Fibroblast of lung (primary cell): ENCODE results near the gene MOSMO. TPM values are rescaled to one million over a fixed set of nuclear protein-coding genes. Genes with fewer than 3 reads are reported as not detected.
"Not testable (repeated sequence)": the region's sequence is repeated elsewhere in the genome, so short reads cannot be mapped to it uniquely, and the experiment has no call there.

Experiments used
- DNase-seq, 2 donors: peaks; one replicate each; pipeline versions ENCODE4 v3.0.0 to v3.0.0-alpha.2; 2010; ENCODE audit warnings: low read depth in 2 of 2
- H2AFZ ChIP-seq: 2 replicates; pipeline ENCODE4 v1.5.1; 2012; ENCODE audit warnings: low read length, control low read depth, inconsistent platforms
- H3K27ac ChIP-seq: 2 replicates; pipeline ENCODE4 v1.5.1; 2011; ENCODE audit warnings: low read length, control low read depth; ENCODE audit not compliant: insufficient read depth
- H3K27me3 ChIP-seq: 2 replicates; pipeline ENCODE4 v1.5.1; 2011; ENCODE audit warnings: mild to moderate bottlenecking, low read length; ENCODE audit not compliant: control insufficient read depth, insufficient read depth
- H3K36me3 ChIP-seq: 2 replicates; pipeline ENCODE4 v1.5.1; 2011; ENCODE audit warnings: low read length; ENCODE audit not compliant: control insufficient read depth, insufficient read depth
- H3K4me1 ChIP-seq: 2 replicates; pipeline ENCODE4 v1.5.1; 2011; ENCODE audit warnings: low read length; ENCODE audit not compliant: control insufficient read depth, insufficient read depth; ENCODE audit errors: extremely low read depth
- H3K4me2 ChIP-seq: 2 replicates; pipeline ENCODE4 v1.5.1; 2011; ENCODE audit warnings: low read length, control low read depth; ENCODE audit not compliant: insufficient read depth; ENCODE audit errors: extremely low read depth
- H3K4me3 ChIP-seq, 4 experiments: fragments of 200-600 bp in 1 of 4; sonication (generic) in 1 of 4; replicated peaks in 1 of 4; 2 replicates each; pipeline ENCODE4 v1.5.1; 2011 to 2016; ENCODE audit warnings: low read length in 4 of 4, low read depth in 3 of 4, mild to moderate bottlenecking in 3 of 4, control low read depth in 2 of 4, inconsistent platforms in 1 of 4, mixed read lengths in 1 of 4; ENCODE audit not compliant: insufficient read depth in 1 of 4; ENCODE audit errors: control extremely low read depth in 1 of 4
- H3K79me2 ChIP-seq: 2 replicates; pipeline ENCODE4 v1.5.1; 2012; ENCODE audit warnings: mild to moderate bottlenecking, low read length, inconsistent platforms; ENCODE audit not compliant: control insufficient read depth, insufficient read depth
- H3K9ac ChIP-seq: 2 replicates; pipeline ENCODE4 v1.5.1; 2011; ENCODE audit warnings: mild to moderate bottlenecking, low read length, control low read depth; ENCODE audit not compliant: insufficient read depth
- H3K9me3 ChIP-seq: 2 replicates; pipeline ENCODE4 v1.5.1; 2012; ENCODE audit warnings: low read depth, low read length; ENCODE audit not compliant: control insufficient read depth, insufficient read depth
- H4K20me1 ChIP-seq: 2 replicates; pipeline ENCODE4 v1.5.1; 2011; ENCODE audit warnings: low read length; ENCODE audit not compliant: control insufficient read depth, insufficient read depth; ENCODE audit errors: extremely low read depth
- EZH2 ChIP-seq: IDR thresholded peaks from 2 replicates; pipeline ENCODE4 v1.5.1; 2012; ENCODE audit warnings: low read length, control low read depth, mild to moderate bottlenecking; ENCODE audit errors: missing control alignments
- polyA plus RNA-seq, 2 donors: library from polyadenylated mRNA; depleted of rRNA in 1 of 2; stranded (reverse) in 1 of 2; unstranded in 1 of 2; fragments of >200 nt; gene quantifications; 2 replicates each; pipeline ENCODE4 v1.2.1, GENCODE V29; 2011 to 2012; ENCODE audit warnings: missing spikeins in 1 of 2
- total RNA-seq: library from RNA; depleted of rRNA; stranded (reverse); fragments of >200 nt; gene quantifications from 2 replicates; pipeline ENCODE4 v1.2.1, GENCODE V29; 2014
- TF ChIP-seq, protein P1 (sequence below), 2 donors: IDR thresholded peaks in 1 of 2; conservative IDR thresholded peaks in 1 of 2; 1 replicate in 1 of 2; 2 replicates in 1 of 2; pipeline ENCODE4 v1.5.1; 2011 to 2012; ENCODE audit warnings: low read length in 2 of 2, control low read depth in 1 of 2, inconsistent platforms in 1 of 2, low read depth in 1 of 2, mild to moderate bottlenecking in 1 of 2

MOSMO gene
- total and polyA plus RNA-seq, 2 donors (not counting 1 experiment from before 2014, with no cell fraction given) = 13.7 to 14.0 TPM

GRCh38 chr16:22031483-22032083 lies 23.7 kb downstream of the MOSMO start:
- peaks cover 10% of the 10 kb centered on the region for H3K4me1 ChIP-seq
- H2AFZ ChIP-seq = no peak overlapping the region
- no peak overlapping the region for H3K4me3 ChIP-seq
- H3K27me3 ChIP-seq = no peaks in the 10 kb centered on the region
- no peaks in the 10 kb centered on the region for H3K36me3 ChIP-seq
- no peaks in the 10 kb centered on the region for H4K20me1 ChIP-seq
- no peak overlapping the region for H3K9ac ChIP-seq
- H3K27ac ChIP-seq = no peak overlapping the region
- H3K9me3 ChIP-seq = no peaks in the 10 kb centered on the region
- DNase-seq = no peak
- peaks cover 49% of the 10 kb centered on the region for H3K79me2 ChIP-seq
- TF ChIP-seq, protein P1, sequence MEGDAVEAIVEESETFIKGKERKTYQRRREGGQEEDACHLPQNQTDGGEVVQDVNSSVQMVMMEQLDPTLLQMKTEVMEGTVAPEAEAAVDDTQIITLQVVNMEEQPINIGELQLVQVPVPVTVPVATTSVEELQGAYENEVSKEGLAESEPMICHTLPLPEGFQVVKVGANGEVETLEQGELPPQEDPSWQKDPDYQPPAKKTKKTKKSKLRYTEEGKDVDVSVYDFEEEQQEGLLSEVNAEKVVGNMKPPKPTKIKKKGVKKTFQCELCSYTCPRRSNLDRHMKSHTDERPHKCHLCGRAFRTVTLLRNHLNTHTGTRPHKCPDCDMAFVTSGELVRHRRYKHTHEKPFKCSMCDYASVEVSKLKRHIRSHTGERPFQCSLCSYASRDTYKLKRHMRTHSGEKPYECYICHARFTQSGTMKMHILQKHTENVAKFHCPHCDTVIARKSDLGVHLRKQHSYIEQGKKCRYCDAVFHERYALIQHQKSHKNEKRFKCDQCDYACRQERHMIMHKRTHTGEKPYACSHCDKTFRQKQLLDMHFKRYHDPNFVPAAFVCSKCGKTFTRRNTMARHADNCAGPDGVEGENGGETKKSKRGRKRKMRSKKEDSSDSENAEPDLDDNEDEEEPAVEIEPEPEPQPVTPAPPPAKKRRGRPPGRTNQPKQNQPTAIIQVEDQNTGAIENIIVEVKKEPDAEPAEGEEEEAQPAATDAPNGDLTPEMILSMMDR (conservative IDR thresholded peaks at IDR 0.05 in 1 of 2, IDR thresholded peaks at IDR 0.05 in 1 of 2; ENCODE audit: low read depth in 1 of 2, low read length in 2 of 2) = no peak
- TF ChIP-seq EZH2 = no peak
- H3K4me2 ChIP-seq = no peak overlapping the region

DNA sequence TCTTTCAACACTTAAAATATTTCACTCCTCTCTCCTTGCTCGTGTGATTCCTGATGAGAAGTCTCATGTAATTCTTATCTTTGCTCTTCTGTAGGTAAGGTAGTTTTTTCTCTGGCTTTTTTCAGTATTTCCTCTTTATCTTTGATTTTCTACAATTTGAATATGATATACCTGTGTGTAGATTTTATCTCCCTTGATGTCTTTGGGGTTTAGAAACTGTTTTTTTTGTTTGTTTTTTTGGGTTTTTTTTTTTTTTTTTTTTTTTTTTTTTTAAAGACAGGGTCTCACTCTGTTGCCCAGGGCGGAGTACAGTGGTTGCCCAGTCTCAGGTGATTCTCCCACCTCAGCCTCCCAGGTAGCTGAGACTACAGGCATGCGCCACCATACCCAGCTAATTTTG lies 26.6 kb downstream of the MOSMO start:
- no peaks in the 10 kb centered on the region for H4K20me1 ChIP-seq
- H3K9ac ChIP-seq = no peak overlapping the region
- no peaks in the 10 kb centered on the region for H3K27me3 ChIP-seq
- H3K27ac ChIP-seq = no peak overlapping the region
- no peak for DNase-seq
- peaks cover 35% of the 10 kb centered on the region for H3K79me2 ChIP-seq
- no peaks in the 10 kb centered on the region for H3K9me3 ChIP-seq
- H3K4me3 ChIP-seq = no peak overlapping the region
- peaks cover 2% of the 10 kb centered on the region for H3K36me3 ChIP-seq
- no peak overlapping the region for H2AFZ ChIP-seq
- TF ChIP-seq, protein P1 (conservative IDR thresholded peaks at IDR 0.05 in 1 of 2, IDR thresholded peaks at IDR 0.05 in 1 of 2; ENCODE audit: low read depth in 1 of 2, low read length in 2 of 2) = no peak
- TF ChIP-seq EZH2 = no peak
- H3K4me1 ChIP-seq = no peaks in the 10 kb centered on the region
- H3K4me2 ChIP-seq = no peak overlapping the region

GRCh38 chr16:22035153-22035552 lies 27.2 kb downstream of the MOSMO start:
- H3K36me3 ChIP-seq = peaks cover 2% of the 10 kb centered on the region
- peaks cover 28% of the 10 kb centered on the region for H3K79me2 ChIP-seq
- DNase-seq = no peak
- H3K9ac ChIP-seq = no peak overlapping the region
- H3K4me1 ChIP-seq = no peaks in the 10 kb centered on the region
- H2AFZ ChIP-seq = no peak overlapping the region
- TF ChIP-seq, protein P1 (conservative IDR thresholded peaks at IDR 0.05 in 1 of 2, IDR thresholded peaks at IDR 0.05 in 1 of 2; ENCODE audit: low read depth in 1 of 2, low read length in 2 of 2) = no peak
- TF ChIP-seq EZH2 = no peak
- no peak overlapping the region for H3K27ac ChIP-seq
- H3K9me3 ChIP-seq = no peaks in the 10 kb centered on the region
- H3K4me3 ChIP-seq = no peak overlapping the region
- H3K4me2 ChIP-seq = no peak overlapping the region
- no peaks in the 10 kb centered on the region for H4K20me1 ChIP-seq
- H3K27me3 ChIP-seq = no peaks in the 10 kb centered on the region

DNA sequence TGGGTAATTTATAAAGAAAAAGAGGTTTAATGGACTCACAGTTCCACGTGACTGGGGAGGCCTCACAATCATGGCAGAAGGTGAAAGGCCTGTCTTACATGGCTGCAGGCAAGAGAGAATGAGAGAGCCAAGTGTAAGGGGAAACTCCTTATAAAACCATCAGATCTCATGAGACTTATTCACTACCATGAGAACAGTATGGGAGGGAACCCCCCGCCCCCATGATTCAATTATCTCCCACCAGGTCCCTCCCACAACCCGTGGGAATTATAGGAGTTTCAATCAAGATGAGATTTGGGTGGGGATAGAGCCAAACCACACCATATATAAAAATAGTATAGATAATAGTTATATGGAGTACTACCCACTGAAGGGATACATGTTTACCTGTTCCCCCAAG lies 36.0 kb downstream of the MOSMO start:
- H3K79me2 ChIP-seq, H3K9ac ChIP-seq, H3K36me3 ChIP-seq: not testable (repeated sequence)

GRCh38 chr16:22045888-22046287 lies 38.0 kb downstream of the MOSMO start:
- H3K79me2 ChIP-seq, DNase-seq, H3K27ac ChIP-seq: not testable (repeated sequence)

More for the DNA sequence above, 36.0 kb downstream of the MOSMO start:
- H3K27ac ChIP-seq, H3K4me3 ChIP-seq, H4K20me1 ChIP-seq, H3K9me3 ChIP-seq, DNase-seq, H3K4me1 ChIP-seq, H2AFZ ChIP-seq, H3K4me2 ChIP-seq, H3K27me3 ChIP-seq: not testable (repeated sequence)

More at GRCh38 chr16:22045888-22046287, 38.0 kb downstream of the MOSMO start:
- not testable (repeated sequence) for H3K27me3 ChIP-seq, H3K9ac ChIP-seq, H4K20me1 ChIP-seq, H2AFZ ChIP-seq, H3K36me3 ChIP-seq, H3K4me1 ChIP-seq, H3K9me3 ChIP-seq, H3K4me3 ChIP-seq, H3K4me2 ChIP-seq
